NK-92 treated with Interleukin-12 subunit alpha and Interleukin-12 subunit beta, amount 100 ng/mL, for 24 hours (cell line): ENCODE measurements around the gene USP17L24.
"Not testable (repeated sequence)": the region's sequence is repeated elsewhere in the genome, so short reads cannot be mapped to it uniquely, and the experiment has no call there.

Experiments used
- DNase-seq: peaks from one replicate; lab custom pipeline; 2025; lab: John Stamatoyannopoulos, UW

Gene USP17L24, protein sequence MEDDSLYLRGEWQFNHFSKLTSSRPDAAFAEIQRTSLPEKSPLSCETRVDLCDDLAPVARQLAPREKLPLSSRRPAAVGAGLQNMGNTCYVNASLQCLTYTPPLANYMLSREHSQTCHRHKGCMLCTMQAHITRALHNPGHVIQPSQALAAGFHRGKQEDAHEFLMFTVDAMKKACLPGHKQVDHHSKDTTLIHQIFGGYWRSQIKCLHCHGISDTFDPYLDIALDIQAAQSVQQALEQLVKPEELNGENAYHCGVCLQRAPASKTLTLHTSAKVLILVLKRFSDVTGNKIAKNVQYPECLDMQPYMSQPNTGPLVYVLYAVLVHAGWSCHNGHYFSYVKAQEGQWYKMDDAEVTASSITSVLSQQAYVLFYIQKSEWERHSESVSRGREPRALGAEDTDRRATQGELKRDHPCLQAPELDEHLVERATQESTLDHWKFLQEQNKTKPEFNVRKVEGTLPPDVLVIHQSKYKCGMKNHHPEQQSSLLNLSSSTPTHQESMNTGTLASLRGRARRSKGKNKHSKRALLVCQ

DNA sequence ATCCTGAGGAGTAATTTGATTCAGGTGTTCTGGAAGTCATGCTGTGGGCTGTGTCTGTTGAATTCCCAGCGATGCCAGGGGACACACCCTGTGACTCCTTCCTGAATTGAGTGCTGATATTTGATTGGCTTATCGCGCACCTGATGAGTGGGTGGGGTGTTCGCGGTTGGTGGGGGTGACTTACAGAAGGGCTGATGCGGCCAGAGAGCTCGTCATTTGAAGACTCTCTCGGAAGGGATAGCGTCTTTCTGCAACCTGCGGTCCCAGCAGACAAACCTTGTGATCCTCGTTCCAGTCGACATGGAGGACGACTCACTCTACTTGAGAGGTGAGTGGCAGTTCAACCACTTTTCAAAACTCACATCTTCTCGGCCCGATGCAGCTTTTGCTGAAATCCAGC, at the start of gene USP17L24:
Gene USP17L24 (plus strand): TSS at position 301 of the 400 bp plus-strand sequence. CDS start 0 bp downstream, at position 301.
- DNase-seq: not testable (repeated sequence)

DNA sequence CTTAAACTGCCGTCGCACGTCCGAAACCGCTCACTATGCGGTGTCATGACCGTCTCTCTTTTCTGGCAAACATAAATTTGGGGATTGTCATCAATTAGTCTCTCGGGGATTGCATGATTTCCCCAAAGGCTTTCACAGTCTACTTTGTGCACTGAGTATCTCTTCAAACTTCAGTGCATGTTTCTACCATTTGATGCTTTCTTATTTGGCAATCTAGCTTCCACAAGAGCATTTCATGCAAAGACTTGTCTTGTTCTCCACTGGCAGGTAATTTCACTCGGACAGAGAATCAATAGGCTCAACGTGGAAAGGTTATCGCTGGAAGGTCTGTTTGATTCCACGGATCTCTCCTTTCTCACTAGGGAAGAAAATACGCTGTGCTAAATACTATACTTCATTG, 774 bp upstream of the USP17L24 start:
- DNase-seq: not testable (repeated sequence)

DNA sequence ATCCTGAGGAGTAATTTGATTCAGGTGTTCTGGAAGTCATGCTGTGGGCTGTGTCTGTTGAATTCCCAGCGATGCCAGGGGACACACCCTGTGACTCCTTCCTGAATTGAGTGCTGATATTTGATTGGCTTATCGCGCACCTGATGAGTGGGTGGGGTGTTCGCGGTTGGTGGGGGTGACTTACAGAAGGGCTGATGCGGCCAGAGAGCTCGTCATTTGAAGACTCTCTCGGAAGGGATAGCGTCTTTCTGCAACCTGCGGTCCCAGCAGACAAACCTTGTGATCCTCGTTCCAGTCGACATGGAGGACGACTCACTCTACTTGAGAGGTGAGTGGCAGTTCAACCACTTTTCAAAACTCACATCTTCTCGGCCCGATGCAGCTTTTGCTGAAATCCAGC, 4.6 kb downstream of the USP17L24 start, which contains the start of gene USP17L25:
Gene USP17L25 (plus strand): TSS at position 301 of the 400 bp plus-strand sequence. CDS start 0 bp downstream, at position 301.
- DNase-seq: not testable (repeated sequence)

DNA sequence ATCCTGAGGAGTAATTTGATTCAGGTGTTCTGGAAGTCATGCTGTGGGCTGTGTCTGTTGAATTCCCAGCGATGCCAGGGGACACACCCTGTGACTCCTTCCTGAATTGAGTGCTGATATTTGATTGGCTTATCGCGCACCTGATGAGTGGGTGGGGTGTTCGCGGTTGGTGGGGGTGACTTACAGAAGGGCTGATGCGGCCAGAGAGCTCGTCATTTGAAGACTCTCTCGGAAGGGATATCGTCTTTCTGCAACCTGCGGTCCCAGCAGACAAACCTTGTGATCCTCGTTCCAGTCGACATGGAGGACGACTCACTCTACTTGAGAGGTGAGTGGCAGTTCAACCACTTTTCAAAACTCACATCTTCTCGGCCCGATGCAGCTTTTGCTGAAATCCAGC, 9.4 kb downstream of the USP17L24 start, which contains the start of gene USP17L26:
Gene USP17L26 (plus strand): TSS at position 301 of the 400 bp plus-strand sequence. CDS start 0 bp downstream, at position 301.
- not testable (repeated sequence) for DNase-seq

DNA sequence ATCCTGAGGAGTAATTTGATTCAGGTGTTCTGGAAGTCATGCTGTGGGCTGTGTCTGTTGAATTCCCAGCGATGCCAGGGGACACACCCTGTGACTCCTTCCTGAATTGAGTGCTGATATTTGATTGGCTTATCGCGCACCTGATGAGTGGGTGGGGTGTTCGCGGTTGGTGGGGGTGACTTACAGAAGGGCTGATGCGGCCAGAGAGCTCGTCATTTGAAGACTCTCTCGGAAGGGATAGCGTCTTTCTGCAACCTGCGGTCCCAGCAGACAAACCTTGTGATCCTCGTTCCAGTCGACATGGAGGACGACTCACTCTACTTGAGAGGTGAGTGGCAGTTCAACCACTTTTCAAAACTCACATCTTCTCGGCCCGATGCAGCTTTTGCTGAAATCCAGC, 14.1 kb downstream of the USP17L24 start, which contains the start of gene USP17L5:
Gene USP17L5 (plus strand): TSS at position 301 of the 400 bp plus-strand sequence. CDS start 0 bp downstream, at position 301.
- DNase-seq: not testable (repeated sequence)

DNA sequence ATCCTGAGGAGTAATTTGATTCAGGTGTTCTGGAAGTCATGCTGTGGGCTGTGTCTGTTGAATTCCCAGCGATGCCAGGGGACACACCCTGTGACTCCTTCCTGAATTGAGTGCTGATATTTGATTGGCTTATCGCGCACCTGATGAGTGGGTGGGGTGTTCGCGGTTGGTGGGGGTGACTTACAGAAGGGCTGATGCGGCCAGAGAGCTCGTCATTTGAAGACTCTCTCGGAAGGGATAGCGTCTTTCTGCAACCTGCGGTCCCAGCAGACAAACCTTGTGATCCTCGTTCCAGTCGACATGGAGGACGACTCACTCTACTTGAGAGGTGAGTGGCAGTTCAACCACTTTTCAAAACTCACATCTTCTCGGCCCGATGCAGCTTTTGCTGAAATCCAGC, 18.9 kb downstream of the USP17L24 start, which contains the start of gene USP17L27:
Gene USP17L27 (plus strand): TSS at position 301 of the 400 bp plus-strand sequence. CDS start 0 bp downstream, at position 301.
- not testable (repeated sequence) for DNase-seq

DNA sequence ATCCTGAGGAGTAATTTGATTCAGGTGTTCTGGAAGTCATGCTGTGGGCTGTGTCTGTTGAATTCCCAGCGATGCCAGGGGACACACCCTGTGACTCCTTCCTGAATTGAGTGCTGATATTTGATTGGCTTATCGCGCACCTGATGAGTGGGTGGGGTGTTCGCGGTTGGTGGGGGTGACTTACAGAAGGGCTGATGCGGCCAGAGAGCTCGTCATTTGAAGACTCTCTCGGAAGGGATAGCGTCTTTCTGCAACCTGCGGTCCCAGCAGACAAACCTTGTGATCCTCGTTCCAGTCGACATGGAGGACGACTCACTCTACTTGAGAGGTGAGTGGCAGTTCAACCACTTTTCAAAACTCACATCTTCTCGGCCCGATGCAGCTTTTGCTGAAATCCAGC, 23.6 kb downstream of the USP17L24 start, which contains the start of gene USP17L28:
Gene USP17L28 (plus strand): TSS at position 301 of the 400 bp plus-strand sequence. CDS start 0 bp downstream, at position 301.
- DNase-seq: not testable (repeated sequence)

DNA sequence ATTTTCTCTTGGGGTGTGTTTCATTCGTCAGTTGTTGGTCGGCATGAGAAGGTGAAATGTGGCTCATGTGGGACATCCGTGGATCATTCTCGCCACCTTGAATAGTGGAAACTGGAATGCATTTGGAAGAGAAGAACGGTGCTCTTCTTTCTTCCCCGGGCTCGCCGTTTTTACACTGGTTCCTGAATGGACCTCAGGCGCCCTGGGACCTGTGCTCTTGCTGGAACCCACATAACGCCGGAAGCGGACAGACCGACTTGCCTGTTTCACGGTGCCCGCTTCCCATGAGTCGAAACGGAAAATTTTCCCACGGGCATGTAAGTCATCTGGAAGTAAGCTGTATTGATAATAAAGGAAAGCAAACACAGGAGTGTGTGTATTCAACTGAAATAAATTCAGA, 25.9 kb downstream of the USP17L24 start:
- DNase-seq: not testable (repeated sequence)

DNA sequence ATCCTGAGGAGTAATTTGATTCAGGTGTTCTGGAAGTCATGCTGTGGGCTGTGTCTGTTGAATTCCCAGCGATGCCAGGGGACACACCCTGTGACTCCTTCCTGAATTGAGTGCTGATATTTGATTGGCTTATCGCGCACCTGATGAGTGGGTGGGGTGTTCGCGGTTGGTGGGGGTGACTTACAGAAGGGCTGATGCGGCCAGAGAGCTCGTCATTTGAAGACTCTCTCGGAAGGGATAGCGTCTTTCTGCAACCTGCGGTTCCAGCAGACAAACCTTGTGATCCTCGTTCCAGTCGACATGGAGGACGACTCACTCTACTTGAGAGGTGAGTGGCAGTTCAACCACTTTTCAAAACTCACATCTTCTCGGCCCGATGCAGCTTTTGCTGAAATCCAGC, 28.4 kb downstream of the USP17L24 start, which contains the start of gene USP17L29:
Gene USP17L29 (plus strand): TSS at position 301 of the 400 bp plus-strand sequence. CDS start 0 bp downstream, at position 301.
- DNase-seq: not testable (repeated sequence)

DNA sequence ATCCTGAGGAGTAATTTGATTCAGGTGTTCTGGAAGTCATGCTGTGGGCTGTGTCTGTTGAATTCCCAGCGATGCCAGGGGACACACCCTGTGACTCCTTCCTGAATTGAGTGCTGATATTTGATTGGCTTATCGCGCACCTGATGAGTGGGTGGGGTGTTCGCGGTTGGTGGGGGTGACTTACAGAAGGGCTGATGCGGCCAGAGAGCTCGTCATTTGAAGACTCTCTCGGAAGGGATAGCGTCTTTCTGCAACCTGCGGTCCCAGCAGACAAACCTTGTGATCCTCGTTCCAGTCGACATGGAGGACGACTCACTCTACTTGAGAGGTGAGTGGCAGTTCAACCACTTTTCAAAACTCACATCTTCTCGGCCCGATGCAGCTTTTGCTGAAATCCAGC, 37.9 kb downstream of the USP17L24 start, which contains the start of gene USP17L30:
Gene USP17L30 (plus strand): TSS at position 301 of the 400 bp plus-strand sequence. CDS start 0 bp downstream, at position 301.
- DNase-seq: not testable (repeated sequence)
